Colonic mucosa (tissue), 4 donors: ENCODE measurements around the gene UTS2B. TPM values are rescaled to one million over a fixed set of nuclear protein-coding genes. Genes with fewer than 3 reads are reported as not detected.

Experiments used
- DNase-seq: peaks from one replicate; pipeline ENCODE4 v3.0.0-alpha.2; 2020
- H3K27ac ChIP-seq: fragments of 200-600 bp; one replicate; pipeline ENCODE4 v1.8.0; 2021
- H3K27me3 ChIP-seq: fragments of 200-600 bp; one replicate; pipeline ENCODE4 v1.8.0; 2021
- H3K36me3 ChIP-seq: fragments of 200-600 bp; one replicate; pipeline ENCODE4 v1.8.0; 2021
- H3K4me1 ChIP-seq: fragments of 200-600 bp; one replicate; pipeline ENCODE4 v1.8.0; 2021; ENCODE audit warnings: mild to moderate bottlenecking
- H3K4me3 ChIP-seq: fragments of 200-600 bp; one replicate; pipeline ENCODE4 v1.8.0; 2021
- H3K9ac ChIP-seq, 2 donors: one replicate each; pipeline ENCODE4 v1.7.0; 2013; ENCODE audit warnings: control low read depth in 2 of 2, low read depth in 2 of 2, low read length in 2 of 2
- H3K9me3 ChIP-seq: fragments of 200-600 bp; one replicate; pipeline ENCODE4 v1.8.0; 2021
- CTCF ChIP-seq: fragments of 200-600 bp; IDR thresholded peaks from one replicate; pipeline ENCODE4 v1.8.0; 2022; ENCODE audit warnings: antibody characterized with exemption, mild to moderate bottlenecking
- intact Hi-C: fragments of 100-400 bp; cut with DNase I; formaldehyde crosslinking; loops from one replicate; pipeline ENCODE4 v1.14.1; 2022
- total RNA-seq, 2 donors: library from RNA; stranded (reverse); fragmentation: NEBNext Ultra II Directional in 1 of 2; extraction: Animal tissue kit (Norgen Biotek cat#: 25700) in 1 of 2; gene quantifications; one replicate each; pipeline ENCODE4 v1.2.1, GENCODE V29; 2021
- donor health status: healthy.
- donor health status: DM: no; HTN: no; CAD: no.
- donor health status: DM: no; HTN: no; CAD: no.

The UTS2B gene
- total RNA-seq, 2 donors from 2014 or later = 0.69 TPM; not detected in 1

GRCh38 chr3:191339316-191339917, 9.1 kb upstream of the UTS2B start:
- H3K9ac ChIP-seq = no peak overlapping the region
- H3K9me3 ChIP-seq = no peaks in the 10 kb centered on the region
- H3K27me3 ChIP-seq = no peaks in the 10 kb centered on the region
- intact Hi-C loops = no loop called here
- H3K4me3 ChIP-seq = no peak overlapping the region
- H3K36me3 ChIP-seq = no peaks in the 10 kb centered on the region
- no peak for TF ChIP-seq CTCF
- no peak for DNase-seq
- no peaks in the 10 kb centered on the region for H3K4me1 ChIP-seq
- no peak overlapping the region for H3K27ac ChIP-seq

GRCh38 chr3:191338177-191338488, 7.8 kb upstream of the UTS2B start:
- no peak for DNase-seq
- Histone ChIP-seq H3K27me3 (no peaks in the 10 kb centered on the region), H3K9ac (no peak overlapping the region), H3K36me3 (no peaks in the 10 kb centered on the region), H3K4me1 (no peaks in the 10 kb centered on the region), H3K4me3 (no peak overlapping the region), H3K27ac (no peak overlapping the region), H3K9me3 (no peaks in the 10 kb centered on the region)
- intact Hi-C loops = no loop called here
- no peak for TF ChIP-seq CTCF

- Histone ChIP-seq H3K9ac (no peak overlapping the region), H3K4me3 (no peak overlapping the region), H3K4me1 (no peaks in the 10 kb centered on the region), H3K27ac (no peak overlapping the region), H3K36me3 (no peaks in the 10 kb centered on the region), H3K27me3 (no peaks in the 10 kb centered on the region), H3K9me3 (no peaks in the 10 kb centered on the region)
- TF ChIP-seq CTCF = no peak
- intact Hi-C loops = no loop called here
- DNase-seq = no peak
Measured at GRCh38 chr3:191336833-191337232, 6.5 kb upstream of the UTS2B start.

GRCh38 chr3:191334346-191334893, 4.1 kb upstream of the UTS2B start:
- Histone ChIP-seq H3K9me3 (no peaks in the 10 kb centered on the region), H3K27me3 (no peaks in the 10 kb centered on the region), H3K27ac (no peak overlapping the region), H3K36me3 (no peaks in the 10 kb centered on the region), H3K4me1 (no peaks in the 10 kb centered on the region), H3K9ac (no peak overlapping the region), H3K4me3 (no peak overlapping the region)
- intact Hi-C loops = no loop called here
- no peak for TF ChIP-seq CTCF
- no peak for DNase-seq

GRCh38 chr3:191333298-191333880, 3.1 kb upstream of the UTS2B start:
- Histone ChIP-seq H3K36me3 (no peaks in the 10 kb centered on the region), H3K27ac (no peak overlapping the region), H3K27me3 (no peaks in the 10 kb centered on the region), H3K4me1 (no peaks in the 10 kb centered on the region), H3K9ac (no peak overlapping the region), H3K4me3 (no peak overlapping the region), H3K9me3 (no peaks in the 10 kb centered on the region)
- no peak for DNase-seq
- TF ChIP-seq CTCF = no peak
- intact Hi-C loops = no loop called here
